GM15510 (cell line): ENCODE data around the gene PARD3B.

Source experiments
- POLR2A ChIP-seq: IDR thresholded peaks from 3 replicates; pipeline ENCODE4 v1.6.1; 2011; ENCODE audit warnings: borderline replicate concordance; ENCODE audit not compliant: insufficient read length; ENCODE audit errors: extremely low read depth

PARD3B gene

DNA sequence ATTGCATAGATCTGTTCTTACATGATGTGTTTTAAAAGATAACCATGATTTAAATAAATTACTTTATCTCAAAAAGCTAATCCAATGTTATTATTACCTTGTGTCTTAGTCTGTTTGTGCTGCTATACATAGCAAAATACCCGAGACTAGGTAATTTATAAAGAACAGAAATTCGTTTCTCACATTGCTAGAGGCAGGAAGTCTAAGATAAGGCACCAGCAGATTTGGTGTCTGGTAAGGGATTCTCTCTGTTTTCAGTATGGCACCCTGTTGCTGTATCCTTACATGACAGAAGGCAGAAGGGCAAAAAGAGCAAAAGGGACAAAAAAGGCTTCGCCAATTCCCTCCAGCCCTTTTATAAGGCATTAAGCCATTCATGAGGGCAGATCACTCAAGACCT, 533.9 kb downstream of the PARD3B start:
- no peak for TF ChIP-seq POLR2A

DNA sequence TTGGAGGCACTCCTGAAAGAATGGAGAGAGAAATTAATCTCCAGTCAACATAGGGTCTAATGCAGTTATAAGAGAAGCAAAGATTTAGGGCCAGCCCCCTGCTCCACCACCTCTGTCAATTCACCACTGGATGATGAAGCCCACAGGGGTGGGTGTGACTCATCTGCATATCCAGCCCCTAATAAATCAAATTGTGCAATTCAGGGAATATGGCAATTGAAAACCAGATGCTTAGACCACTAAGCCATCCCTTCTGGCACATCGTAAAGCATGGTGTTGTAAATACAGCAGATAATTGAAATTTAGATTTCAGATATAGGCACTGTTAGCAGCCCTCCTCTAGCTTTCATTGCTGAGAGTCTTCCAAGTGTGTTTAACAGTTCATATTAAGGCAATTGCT, 541.4 kb downstream of the PARD3B start:
- no peak for TF ChIP-seq POLR2A

DNA sequence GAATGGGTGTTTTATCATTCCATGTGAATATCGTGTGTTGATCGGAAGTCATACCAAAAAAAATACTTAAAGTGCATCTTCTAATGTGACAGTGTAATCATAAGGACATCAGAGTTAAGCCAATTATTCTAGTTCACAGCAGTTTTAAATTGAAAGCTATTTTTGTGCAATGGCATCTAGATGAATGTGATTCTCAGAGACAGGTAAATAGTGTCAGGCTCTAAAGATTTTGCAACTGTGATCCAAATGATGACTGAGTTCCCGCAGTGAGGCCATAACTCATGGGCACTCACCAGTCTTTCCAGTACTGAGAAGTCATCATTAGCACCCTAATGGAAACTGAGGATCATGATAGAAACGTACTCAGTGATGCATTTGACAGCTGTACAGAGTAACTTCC, 542.6 kb downstream of the PARD3B start:
- no peak for TF ChIP-seq POLR2A

DNA sequence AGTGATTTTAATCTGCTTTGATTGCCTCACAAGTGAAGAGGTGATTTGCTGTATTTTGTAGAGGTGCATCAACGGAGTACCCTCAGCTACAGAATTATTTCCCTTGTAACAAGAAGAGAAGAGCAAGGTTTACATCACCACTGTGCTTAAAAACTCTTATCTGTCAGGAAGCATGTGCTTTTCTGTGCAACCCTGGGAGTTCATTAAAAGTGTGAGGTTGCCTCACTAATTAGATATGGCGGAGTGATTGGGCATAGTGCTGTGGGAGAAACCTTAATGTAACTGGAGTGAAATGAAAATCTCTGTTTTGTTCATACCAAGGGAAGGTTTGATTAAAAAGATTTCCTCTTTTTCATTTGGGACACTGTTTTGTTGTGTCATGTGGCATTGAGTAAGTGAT, 544.7 kb downstream of the PARD3B start:
- TF ChIP-seq POLR2A = no peak

DNA sequence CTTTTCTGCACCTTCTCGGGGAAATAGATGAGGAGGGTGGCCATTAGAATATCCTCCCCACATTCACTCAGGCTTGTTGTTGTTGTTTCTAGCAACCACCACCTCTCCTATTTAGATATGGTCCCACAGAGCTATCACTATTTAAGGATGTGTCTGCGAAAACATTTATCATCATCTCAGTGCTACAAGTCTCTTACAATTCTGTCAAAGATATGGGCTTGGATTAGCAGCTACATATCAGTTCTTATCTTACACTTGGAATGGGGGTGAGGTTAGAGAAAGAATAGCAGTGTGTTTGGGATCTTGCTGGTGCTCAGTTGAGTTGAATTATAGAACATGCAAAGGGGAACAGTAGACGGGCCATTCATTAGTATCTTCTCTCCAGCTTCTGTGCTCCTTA, 546.1 kb downstream of the PARD3B start:
- no peak for TF ChIP-seq POLR2A

DNA sequence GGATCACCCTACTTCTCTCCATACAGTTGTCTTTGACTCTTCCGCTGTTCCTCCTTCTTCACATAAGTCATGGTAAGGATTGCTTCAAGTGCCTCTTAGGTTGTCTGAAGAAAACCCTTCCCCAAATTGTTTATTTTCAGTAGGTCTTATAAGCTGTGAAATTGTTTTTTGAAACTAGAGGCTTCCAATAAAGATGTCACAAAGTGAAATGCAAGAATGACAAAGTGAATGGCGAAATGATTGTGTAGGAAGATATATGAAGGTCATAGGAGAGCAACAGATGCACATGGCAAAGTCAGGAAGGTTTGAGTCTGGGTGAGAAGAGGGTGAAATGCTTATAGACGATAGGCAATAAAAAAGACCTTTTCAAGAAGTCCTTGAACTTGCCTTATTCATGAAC, 548.8 kb downstream of the PARD3B start:
- no peak for TF ChIP-seq POLR2A

DNA sequence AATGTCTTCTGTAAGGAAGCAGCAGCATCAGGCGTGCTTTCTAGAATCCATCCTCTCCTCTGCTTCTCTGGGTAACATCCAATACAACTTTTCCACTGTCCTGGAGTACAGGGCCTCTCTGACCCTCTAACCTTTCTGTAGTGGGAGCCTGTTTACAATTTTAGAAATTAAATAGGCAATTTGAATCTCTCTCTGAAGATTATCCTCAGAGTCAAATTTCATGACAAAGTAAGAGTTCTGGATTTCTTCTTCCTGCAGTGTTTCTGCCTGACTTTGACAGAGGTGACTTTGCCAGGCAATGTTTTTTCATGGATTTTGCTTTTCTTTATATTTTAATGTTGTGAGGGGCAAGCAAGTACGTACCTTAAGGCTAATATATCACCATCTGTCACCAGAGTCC, 558.4 kb downstream of the PARD3B start:
- no peak for TF ChIP-seq POLR2A

DNA sequence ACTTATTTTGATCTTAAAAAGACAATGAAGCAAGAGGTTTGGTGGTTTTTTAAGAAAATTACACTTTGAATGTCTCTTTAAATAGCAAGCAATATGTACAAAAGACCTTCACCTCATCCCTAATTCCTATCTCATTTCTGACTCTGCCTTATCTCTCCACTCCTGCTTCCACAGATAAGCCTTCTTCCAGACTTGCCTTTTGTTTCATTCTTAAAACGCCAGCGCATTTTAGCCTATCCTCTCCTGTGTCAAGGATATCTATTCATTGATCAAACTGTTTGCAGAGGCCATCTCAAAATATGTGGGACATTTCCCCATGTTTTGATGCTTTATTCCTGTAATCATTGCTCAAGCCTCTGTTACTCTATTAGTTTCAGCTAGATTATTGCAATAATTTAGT, 562.5 kb downstream of the PARD3B start:
- TF ChIP-seq POLR2A = no peak

DNA sequence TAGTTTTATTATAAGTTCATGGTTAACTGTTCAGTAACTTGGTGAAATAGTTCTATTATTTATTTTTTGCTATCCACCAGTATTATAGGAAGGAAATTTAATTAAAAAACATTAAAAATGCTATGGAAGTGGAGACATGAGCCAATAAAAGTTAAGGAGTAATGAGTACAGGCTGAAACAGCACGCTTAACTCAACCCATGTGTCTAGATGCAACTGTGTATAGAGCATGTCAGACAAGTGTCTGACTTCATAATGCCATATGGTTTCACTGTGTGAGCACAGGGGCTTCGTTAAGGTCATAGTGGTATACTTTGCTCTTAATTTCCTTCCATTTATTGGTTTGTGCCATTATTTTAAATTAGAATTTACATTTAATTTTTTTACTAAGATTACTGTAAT, 570.2 kb downstream of the PARD3B start:
- no peak for TF ChIP-seq POLR2A

DNA sequence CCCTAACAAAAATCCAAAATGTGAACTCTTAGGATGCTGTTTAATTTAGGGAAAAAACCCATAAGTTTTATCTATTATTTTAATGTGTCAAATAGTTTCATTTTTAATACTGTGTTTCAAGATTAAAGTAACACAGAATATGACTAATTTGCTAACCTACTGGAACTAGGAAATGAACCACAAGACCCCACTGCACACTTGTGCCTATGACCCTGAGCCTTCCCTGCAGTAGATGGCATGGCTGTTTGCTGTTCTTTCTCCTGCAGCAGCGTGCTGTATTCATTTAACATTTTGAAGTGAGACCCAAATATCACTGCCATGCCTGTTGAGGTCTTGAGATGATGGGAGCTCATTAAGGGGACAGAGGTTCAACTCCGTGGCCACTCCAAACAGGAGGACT, 571.9 kb downstream of the PARD3B start:
- TF ChIP-seq POLR2A = no peak

DNA sequence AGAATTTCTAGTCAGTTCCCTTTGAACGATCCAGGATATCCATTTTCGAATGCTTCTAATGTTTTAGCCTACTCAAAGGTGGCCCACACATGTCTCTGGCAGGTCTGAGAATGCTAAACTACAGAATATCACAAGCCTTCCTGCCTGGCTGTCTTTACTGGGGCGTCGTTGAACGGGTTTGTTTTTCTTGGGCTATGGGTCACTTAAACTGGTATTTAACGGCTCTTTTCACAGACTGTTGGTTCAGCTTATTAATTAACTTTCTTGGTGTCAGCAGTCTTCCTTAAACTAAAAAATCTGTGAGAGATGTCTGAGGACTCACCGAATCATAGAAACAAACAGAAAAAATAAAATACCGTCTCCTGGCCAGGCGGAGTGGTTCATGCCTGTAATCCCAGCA, 573.9 kb downstream of the PARD3B start:
- no peak for TF ChIP-seq POLR2A

DNA sequence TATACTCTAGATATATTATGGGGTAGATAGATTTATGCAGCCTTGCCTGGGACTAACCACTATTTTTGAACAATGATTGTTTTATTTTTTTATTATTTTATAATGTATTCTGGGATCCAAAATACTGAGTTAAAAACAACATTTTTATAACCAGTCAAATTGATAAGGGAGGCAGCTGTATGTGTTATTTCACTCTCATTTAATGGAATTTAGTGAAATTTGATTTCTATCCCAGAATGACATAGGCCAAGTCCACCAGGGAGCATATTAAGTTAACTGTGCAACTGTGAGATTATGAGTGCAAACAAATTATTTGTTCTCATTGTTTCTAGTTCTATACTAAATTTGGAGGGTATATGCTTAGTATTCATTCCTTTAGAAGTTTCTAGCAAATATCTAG, 583.5 kb downstream of the PARD3B start:
- TF ChIP-seq POLR2A = no peak

DNA sequence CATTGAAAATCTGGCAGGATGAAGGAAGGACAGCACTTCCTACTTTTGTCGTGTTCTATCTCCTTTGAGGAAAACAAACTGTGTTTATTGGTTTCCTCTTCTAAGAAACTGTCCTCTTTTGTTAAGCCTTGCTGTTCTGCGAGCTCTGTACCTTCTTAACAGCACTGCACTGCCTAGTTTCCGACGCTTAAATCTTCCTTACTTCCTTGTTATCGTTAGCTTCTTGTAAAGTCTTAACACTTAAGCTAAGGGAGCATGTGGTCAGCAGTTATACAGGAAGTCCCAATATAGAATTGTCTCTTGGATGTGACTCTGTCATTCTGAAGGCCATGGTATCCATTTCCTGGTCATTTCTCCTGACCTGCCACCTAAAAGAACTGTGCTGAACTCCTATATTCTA, 584.3 kb downstream of the PARD3B start:
- TF ChIP-seq POLR2A = no peak

DNA sequence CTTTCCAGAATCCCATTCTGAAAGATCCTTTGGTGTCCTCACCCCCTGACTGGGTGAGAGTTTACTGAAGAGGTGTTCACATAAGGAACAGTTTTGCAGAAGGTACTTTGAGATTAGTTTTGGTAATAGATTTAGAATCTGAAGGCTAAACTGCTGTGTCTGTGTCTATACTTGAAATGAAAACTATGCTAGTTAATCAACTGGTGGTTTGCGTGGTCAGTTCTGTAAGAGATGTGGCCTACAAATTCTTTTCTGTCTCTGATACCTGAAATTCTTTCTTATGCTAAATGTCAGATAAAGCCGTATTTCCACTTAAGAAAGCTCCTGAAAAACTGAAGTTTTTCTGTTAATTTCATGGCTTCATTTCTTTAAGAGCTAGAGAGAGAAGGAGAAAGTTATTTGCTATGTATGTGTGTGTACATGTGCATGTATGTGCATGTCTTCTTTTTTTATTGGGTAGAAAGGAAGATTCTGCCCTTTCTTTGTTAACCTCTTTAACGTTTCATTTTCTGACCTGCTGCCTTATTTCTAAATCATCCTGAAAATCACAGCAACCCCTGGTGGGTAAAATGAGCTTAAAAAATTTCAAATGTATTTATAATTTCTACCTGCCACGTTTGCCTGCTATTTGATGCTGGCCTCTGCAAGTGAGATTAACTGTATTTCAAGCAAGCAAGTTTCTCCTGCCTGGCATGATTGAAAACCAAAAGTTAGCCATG, 585.0 kb downstream of the PARD3B start:
- no peak for TF ChIP-seq POLR2A

DNA sequence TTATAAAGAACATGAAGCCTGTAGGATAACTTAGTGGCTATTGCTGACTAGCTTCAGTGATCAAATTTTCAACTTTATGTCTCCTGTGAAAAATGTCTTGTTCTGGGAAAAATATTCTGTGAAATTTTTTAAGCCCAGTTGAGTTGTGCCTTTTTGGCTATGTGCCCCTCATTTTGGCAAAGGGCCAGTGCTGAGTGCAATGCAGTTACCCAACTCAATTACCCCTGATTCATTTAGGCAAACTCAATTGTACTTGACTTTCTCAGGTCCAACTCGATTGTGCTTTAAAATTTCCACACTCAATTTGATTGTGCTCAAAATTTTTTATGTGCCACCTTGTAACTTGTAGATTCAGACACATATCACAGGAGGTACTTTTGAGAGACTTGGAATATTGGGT, 588.3 kb downstream of the PARD3B start:
- TF ChIP-seq POLR2A = no peak

DNA sequence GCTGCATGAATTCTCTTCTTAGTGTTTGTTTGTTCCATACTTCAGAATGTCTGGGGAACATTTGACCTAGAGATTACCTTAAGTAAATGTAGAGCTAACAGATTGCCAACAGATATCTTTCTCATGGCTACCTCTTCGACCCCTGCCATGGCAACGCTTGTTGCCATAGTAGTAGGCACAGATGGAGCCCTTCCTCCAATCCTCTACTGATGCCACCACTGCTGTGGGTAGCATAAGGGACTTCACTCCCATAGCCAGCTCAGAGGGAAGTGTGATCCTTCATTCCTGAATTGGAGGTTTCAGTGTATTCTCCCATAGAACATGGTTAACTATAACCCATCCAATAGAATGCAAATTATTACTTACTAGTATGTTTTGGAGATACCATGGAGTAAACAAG, 593.5 kb downstream of the PARD3B start:
- no peak for TF ChIP-seq POLR2A
